ENCODE measurements around the gene SLC9A3.

SLC9A3 gene

DNA sequence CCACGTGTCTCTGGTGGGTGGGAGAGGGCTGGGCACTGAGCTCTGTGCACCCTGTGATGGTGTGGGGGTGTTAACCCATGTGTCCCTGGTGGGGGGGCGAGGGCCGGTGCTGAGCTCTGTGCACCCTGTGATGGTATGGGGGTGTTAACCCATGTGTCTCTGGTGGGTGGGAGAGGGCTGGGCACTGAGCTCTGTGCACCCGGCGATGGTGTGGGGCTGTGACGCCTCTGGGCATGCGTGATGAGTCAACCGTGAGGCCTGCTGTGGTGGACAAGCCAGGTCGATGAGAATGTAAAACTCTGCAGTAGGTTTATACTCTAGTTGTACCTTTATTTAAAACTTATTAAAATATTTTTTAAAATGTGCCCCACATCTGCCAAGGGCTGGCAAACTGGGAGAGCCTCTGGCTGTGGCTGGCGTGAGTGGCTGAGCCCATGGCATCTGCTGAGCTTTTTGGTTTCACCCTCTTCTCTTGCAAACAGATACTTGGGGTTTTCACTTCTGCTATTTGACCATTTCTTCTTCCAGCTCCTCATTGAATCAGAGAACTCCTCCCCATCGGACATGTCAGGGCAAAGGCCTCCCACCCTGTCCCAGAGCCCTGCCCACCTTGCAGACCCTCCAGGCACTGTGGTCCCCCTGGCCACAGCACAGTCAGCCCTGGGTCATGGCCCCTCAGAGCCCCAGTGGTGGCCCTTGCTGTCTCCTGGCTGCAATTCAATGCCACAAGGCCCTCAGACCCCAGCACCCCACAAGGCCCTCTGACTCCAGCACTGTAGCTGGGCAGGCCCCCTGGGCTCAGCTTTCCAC lies 99.7 kb downstream of the SLC9A3 start:
- no peak for DNase-seq

DNA sequence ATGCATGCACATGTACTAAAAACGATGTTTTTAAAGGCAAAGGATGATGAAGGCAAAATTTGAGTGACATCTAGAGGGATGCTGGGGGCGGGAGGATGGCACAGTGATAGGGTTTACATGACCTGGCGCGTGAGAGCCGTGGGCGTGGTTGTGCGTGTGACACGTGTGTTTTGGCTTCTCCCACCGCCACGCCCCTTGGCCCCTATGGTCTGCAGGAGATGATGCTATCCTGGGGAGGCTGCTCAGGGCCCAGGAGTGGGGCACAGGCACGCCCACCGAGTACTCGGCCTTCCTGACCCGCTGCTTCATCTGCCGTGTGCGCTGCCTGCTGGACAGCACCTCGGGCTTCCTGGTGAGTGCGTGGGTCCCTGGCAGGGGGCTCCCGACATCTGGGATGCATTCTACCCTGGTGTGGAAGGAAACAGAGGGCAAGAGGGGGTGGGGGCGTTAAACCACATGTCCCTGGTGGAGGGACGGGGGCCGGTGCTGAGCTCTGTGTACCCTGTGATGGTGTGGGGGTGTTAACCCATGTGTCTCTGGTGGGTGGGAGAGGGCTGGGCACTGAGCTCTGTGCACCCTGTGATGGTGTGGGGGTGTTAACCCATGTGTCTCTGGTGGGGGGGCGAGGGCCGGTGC lies 100.5 kb downstream of the SLC9A3 start:
- no peak for DNase-seq

DNA sequence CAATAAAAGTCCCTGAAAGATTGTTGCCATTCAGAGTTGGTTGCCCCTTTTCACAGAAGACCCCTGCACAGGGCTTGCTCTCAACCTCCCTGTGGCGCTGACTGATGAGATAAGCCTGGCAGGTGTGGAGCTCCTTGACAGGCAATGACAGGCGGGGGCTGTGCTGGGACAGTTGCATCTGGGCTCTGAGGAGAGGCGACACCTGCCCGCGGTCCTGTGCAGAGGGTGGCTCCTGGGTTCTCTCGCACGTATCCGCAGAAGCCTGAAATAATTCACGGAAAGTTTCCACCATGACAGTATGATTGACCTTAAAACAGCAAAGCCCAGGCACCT lies 101.0 kb downstream of the SLC9A3 start:
- DNase-seq, result no peak

DNA sequence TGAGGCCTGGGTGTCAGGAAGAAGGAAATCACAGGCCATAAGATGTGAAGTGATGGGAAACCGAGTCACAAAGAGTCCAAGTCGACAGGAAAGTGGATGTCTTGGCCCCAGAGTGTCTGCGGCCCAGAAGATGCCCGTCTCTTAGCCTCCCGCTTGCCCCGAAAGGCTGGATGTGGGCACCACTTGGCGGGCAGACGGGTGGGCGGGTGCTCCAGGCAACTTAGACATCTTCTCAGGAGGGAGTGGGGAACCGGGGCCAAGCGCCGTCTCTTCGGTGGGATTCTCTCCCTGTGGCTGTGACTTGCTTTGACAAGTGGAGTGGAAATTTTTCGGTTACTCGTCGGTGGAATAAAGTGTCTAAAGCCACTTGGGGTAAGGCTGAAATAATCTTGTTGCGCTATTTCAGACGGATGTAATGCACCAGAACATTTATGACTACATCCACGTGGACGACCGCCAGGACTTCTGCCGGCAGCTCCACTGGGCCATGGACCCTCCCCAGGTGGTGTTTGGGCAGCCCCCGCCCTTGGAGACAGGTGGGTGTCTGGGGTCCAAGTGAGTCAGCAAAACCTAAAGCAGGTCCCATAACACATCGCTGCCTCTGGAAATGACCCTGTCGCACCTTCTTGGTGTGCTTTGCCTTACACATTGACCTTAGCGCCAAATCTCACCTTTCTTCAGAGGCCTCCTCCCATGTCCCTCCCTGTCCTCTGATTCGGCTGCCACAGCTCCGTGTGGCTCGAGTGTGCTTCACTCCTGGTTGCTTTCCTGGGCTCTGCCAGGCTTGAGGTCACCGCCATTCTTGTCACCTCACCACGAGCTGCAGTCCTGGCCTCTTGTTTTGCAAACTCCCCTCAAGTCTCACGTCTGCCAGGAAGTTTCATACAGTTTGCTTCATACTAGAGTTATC lies 101.7 kb downstream of the SLC9A3 start:
- DNase-seq, result no peak

DNA sequence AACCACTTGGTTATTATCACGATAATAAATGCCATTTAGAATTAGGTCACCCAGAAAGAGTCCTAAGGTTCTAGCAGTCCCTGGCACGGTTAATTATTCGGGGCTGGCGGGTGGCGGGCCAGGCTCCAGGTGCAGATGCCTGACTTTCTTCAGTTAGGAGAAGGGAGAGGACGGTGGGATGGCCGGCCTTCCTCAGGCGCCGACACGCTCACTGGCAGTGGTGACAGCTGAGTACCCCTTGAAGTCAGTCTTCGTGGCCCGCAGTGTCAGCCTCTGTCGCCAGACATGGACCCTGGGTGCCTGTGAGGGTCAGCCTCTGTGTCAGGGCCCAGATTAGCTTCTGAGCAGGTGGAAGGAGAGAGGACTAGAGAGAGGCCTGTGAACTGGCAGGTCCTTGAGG lies 102.3 kb downstream of the SLC9A3 start:
- DNase-seq, result no peak

DNA sequence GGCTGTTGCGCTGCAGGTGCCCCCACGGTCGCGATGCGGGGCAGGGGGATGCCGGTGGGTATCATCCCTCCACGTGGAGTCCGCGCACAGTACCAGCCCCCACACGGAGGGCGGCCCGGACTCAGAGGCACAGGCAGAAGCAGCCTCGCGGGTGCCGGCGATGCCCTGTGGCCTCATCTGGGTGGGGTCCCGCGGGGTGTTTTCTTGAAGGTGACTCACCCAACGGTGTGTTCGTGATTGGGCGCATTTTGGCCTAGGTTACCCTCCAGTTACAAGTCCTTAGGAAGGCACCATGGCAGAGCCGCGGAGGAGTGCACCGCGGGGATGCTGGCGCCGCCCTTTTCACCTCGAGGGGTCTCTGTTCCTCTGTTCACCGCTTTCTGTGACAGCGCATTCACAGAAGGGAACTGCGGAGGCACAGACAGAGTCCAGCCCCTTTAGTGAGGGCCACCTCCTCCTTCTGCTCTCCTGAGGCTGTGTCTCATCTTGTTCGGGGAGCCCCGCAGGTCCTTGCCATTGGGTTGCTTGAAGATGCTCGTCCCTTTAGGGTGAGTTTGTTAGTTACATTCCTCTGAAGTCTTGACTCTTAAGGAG lies 102.9 kb downstream of the SLC9A3 start:
- no peak for DNase-seq

DNA sequence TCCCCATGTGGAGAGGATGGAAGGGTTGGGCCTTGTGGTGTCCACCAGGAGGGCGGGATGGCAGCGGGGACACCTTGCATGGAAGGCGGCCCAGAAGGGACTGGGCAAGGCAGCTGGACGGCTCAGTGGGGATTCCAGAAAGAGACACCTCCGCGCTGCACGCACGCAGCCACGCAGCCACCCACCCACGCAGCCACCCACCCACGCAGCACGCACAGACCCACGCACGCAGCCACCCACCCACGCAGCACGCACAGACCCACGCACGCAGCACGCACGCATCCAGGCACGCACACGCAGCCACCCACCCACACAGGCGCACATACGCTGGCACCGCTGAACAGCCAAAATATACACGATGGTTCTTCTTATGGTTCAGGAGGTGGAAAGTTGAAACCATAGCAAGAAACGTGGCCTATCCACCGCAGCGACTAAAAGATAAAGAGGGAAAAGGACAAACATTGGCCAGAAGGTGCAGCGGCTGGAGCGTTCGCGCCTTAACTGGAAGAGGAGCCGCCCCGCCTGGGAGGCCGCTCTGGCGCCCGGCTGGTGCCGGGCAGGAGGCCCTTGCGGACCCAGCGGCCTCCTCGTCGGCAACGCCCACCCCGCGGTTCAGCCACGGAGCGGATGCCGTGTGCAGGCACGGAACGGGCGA lies 103.5 kb downstream of the SLC9A3 start:
- DNase-seq, result no peak

All from CD4-positive, alpha-beta T cell treated with Interleukin-4 for 4 hours (primary cell).